ENCODE data around the gene B4GALT5. TPM values are rescaled to one million over a fixed set of nuclear protein-coding genes. Genes with fewer than 3 reads are reported as not detected.
A peak's percentile ranks its signal among the peaks of the same experiment; 100 is the strongest.

Gene B4GALT5
- polyA plus RNA-seq, 1 of the 3 experiments (the other 2 are of a cell fraction) = 35.1 TPM

GRCh38 chr20:49715466-49715865 is 1.8 kb upstream of the B4GALT5 start:
- H3K27ac ChIP-seq (ENCODE audit: low read depth in 2 of 2, low read length in 1 of 2) = no peak overlapping the region
- no peaks in the 10 kb centered on the region for H3K9me3 ChIP-seq
- 90% methylated on average over 7 of the region's 7 CpGs for WGBS (ENCODE audit: low lambda C conversion rate)
- H3K4me1 ChIP-seq (ENCODE audit: control insufficient read depth in 1 of 2, insufficient read depth in 2 of 2, low read depth in 1 of 2, low read length in 1 of 2) = peaks cover 6 to 8% of the 10 kb centered on the region in 2 experiments; a peak in 3 of 4 replicates
- no peak overlapping the region for H2AFZ ChIP-seq (ENCODE audit: low read depth)
- TF ChIP-seq SMC3 (IDR thresholded peaks at IDR 0.05; ENCODE audit: low read depth, low read length) = no peak
- TF ChIP-seq USF2 (IDR thresholded peaks at IDR 0.05; ENCODE audit: borderline replicate concordance, low read depth, low read length) = no peak
- no peak for TF ChIP-seq GABPA (IDR thresholded peaks at IDR 0.05; ENCODE audit: low read depth)
- no peak for TF ChIP-seq USF1 (IDR thresholded peaks at IDR 0.05; ENCODE audit: borderline replicate concordance, low read depth)
- H4K20me1 ChIP-seq (ENCODE audit: insufficient read depth) = peaks cover 18% of the 10 kb centered on the region
- ChIA-PET POLR2A (no interaction called here), CTCF (interaction anchor here (1.2 to 2.2 kb wide), 3 partner anchors 14 to 130 kb away, joined by 3 to 5 read pairs (median 4); no protein-coding TSS in a partner anchor)
- no peaks in the 10 kb centered on the region for H3K36me3 ChIP-seq (replicated peaks in 1 of 2; ENCODE audit: control insufficient read depth in 1 of 2, insufficient read depth in 2 of 2, low read length in 1 of 2)
- H3K27me3 ChIP-seq (ENCODE audit: insufficient read depth) = no peaks in the 10 kb centered on the region
- H3K4me3 ChIP-seq (ENCODE audit: low read depth in 2 of 2, low read length in 1 of 2) = no peak overlapping the region
- DNase-seq = no peak
- H3K9me2 ChIP-seq = no peaks in the 10 kb centered on the region
- no peak overlapping the region for H3K4me2 ChIP-seq
- H3K9ac ChIP-seq = no peak overlapping the region
- peaks cover 35% of the 10 kb centered on the region for H3K79me2 ChIP-seq (ENCODE audit: insufficient read depth)
- no peaks in the 10 kb centered on the region for H3F3A ChIP-seq (replicated peaks; ENCODE audit: insufficient read depth)

GRCh38 chr20:49712996-49713752 is 504 bp downstream of the B4GALT5 start:
- H3K9me3 ChIP-seq = no peaks in the 10 kb centered on the region
- no peaks in the 10 kb centered on the region for H3K27me3 ChIP-seq (ENCODE audit: insufficient read depth)
- peaks cover 58% of the 10 kb centered on the region for H3K79me2 ChIP-seq (ENCODE audit: insufficient read depth)
- no peaks in the 10 kb centered on the region for H3K9me2 ChIP-seq
- CTCF ChIA-PET = interaction anchor here (0.6 to 1.5 kb wide), 3 partner anchors 11 to 133 kb away, joined by 3 to 6 read pairs (median 3); no protein-coding TSS in a partner anchor
- DNase-seq = peak; percentile 76
- H3K36me3 ChIP-seq (replicated peaks in 1 of 2; ENCODE audit: control insufficient read depth in 1 of 2, insufficient read depth in 2 of 2, low read length in 1 of 2) = no peaks in the 10 kb centered on the region
- peak overlapping the region; percentile 41 to 58 for H3K27ac ChIP-seq (ENCODE audit: low read depth in 2 of 2, low read length in 1 of 2)
- H2AFZ ChIP-seq (ENCODE audit: low read depth) = no peak overlapping the region; the same call in 1 of the 2 replicates
- peak overlapping the region; percentile 88 for H3K4me2 ChIP-seq
- 2% methylated on average over 50 of the region's 71 CpGs for WGBS (ENCODE audit: low lambda C conversion rate)
- H4K20me1 ChIP-seq (ENCODE audit: insufficient read depth) = peaks cover 40% of the 10 kb centered on the region
- H3F3A ChIP-seq (replicated peaks; ENCODE audit: insufficient read depth) = no peaks in the 10 kb centered on the region
- no peak for TF ChIP-seq MXI1 (IDR thresholded peaks at IDR 0.05; ENCODE audit: low read depth, low read length)
- no peak for TF ChIP-seq JUND (IDR thresholded peaks at IDR 0.05)
- TF ChIP-seq GABPA (IDR thresholded peaks at IDR 0.05; ENCODE audit: low read depth) = no peak; the same call in 1 of the 2 replicates
- no peak for TF ChIP-seq USF2 (IDR thresholded peaks at IDR 0.05; ENCODE audit: borderline replicate concordance, low read depth, low read length)
- no peak for TF ChIP-seq POLR2AphosphoS5 (IDR thresholded peaks at IDR 0.05; ENCODE audit: low read depth, low read length)
- peak overlapping the region; percentile 88 for H3K9ac ChIP-seq
- H3K4me1 ChIP-seq (ENCODE audit: control insufficient read depth in 1 of 2, insufficient read depth in 2 of 2, low read depth in 1 of 2, low read length in 1 of 2) = peaks cover 6 to 8% of the 10 kb centered on the region in 2 experiments; a peak in 3 of 4 replicates
- peak overlapping the region; percentile 71 to 93 for H3K4me3 ChIP-seq (ENCODE audit: low read depth in 2 of 2, low read length in 1 of 2)
- POLR2A ChIA-PET = interaction anchor here (0.6 kb wide), 1 partner anchor 43 kb away, joined by 3 read pairs; no protein-coding TSS in a partner anchor

Measured in SK-N-SH (cell line).